Measurements from ENCODE around the gene INTS3.

INTS3 gene

DNA sequence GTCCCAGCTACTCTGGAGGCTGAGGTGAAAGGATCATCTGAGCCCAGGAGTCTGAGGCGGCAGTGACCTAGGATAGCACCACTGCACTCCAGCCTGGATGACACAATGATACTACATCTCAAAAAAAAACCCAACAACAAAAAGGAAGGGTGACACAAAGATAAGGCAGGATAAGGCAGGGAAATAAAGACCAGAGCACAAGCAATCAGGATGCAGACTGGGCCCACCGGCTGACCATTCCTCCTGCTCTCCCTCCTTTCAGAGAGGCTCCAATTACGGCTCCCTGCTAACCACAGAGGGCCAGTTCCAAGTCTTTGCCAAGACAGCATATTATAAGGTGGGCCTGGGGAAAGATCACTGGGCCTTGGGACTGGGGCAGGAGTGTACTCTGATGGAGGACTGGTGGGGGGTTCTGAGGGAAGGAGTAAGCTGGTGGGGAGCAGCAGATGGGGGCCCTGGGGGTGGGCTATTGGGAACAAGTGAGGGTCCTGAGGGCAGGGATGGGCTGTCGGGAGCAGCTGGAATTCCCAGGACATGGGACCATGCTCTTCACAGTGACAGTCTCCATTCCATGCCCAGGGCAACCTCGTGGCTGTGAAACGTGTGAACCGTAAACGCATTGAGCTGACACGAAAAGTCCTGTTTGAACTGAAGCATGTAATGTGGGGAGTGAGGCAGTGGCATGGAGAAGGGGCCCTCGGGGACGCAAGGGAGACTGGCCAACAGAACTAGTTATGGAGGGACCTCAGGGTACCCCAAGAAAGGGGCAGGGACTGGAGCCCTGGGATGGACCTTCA, 42.1 kb upstream of the INTS3 start:
- Histone ChIP-seq H3K27me3 (peaks cover 15% of the 10 kb centered on the region), H3K9me3 (no peaks in the 10 kb centered on the region), H3K9ac (no peak overlapping the region), H4K20me1 (no peaks in the 10 kb centered on the region), H3K36me3 (no peaks in the 10 kb centered on the region), H3K4me3 (no peak overlapping the region), H3K27ac (no peak overlapping the region), H3K4me1 (peaks cover 29% of the 10 kb centered on the region), H3K4me2 (no peak overlapping the region)
- TF ChIP-seq Cebpa-rat (IDR thresholded peaks at IDR 0.05) = no peak

DNA sequence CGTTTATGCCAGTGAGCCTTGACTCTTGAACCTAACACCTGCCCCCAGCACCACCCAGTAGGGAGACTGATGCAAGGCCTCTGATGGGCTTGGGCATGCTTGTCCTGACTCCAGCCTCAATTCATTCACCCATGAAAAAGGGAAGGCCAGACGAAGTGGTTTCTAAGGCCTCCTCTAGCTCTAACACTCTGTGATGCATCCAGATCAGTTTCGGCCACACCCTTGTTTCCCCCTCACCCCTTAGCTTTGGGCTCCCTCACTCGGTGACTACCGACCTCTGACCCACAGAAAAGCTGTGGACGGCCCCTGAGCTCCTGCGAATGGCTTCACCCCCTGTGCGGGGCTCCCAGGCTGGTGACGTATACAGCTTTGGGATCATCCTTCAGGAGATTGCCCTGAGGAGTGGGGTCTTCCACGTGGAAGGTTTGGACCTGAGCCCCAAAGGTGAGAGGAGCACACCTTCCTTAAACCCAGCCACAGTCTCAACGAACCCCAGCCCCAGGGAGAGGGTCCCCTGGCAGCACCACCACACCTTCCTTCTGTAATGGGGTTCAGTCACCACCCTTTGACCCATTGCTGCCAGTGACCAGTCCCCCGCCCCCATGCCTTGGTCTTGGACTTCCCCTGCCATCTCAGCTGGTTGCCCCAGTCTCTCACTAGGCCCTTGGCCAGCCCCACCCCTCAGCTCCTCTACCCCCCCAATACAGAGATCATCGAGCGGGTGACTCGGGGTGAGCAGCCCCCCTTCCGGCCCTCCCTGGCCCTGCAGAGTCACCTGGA, 40.3 kb upstream of the INTS3 start:
- H3K4me3 ChIP-seq = no peak overlapping the region
- H3K27me3 ChIP-seq = no peaks in the 10 kb centered on the region
- no peaks in the 10 kb centered on the region for H3K36me3 ChIP-seq
- no peak for TF ChIP-seq Cebpa-rat (IDR thresholded peaks at IDR 0.05)
- H3K4me2 ChIP-seq = peak overlapping the region; percentile 85
- peaks cover 42% of the 10 kb centered on the region for H3K4me1 ChIP-seq
- no peak overlapping the region for H3K27ac ChIP-seq
- H3K9ac ChIP-seq = no peak overlapping the region
- H3K9me3 ChIP-seq = no peaks in the 10 kb centered on the region
- H4K20me1 ChIP-seq = no peaks in the 10 kb centered on the region

DNA sequence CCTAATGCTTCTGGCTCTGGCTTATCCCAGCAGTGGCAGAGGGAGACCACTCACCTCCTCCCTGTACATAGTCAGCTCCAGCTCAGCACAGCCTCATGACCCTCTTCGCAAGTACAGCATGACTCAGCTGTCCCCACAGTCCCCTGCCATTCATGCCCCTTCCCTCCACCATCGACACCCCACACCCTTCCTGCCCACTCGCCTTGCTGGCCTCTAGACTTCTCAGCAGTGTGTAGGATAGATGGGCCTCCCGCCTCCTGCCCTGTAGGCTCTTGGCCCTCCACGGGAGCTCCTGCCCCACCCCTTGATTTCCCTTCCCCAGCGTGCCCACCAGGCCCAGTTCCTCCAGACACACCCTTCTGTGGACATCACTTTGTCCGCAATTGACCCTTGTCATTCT, 39.6 kb upstream of the INTS3 start:
- no peak overlapping the region for H3K9ac ChIP-seq
- H3K4me3 ChIP-seq = no peak overlapping the region
- H4K20me1 ChIP-seq = no peaks in the 10 kb centered on the region
- peak overlapping the region; percentile 85 for H3K4me2 ChIP-seq
- peaks cover 42% of the 10 kb centered on the region for H3K4me1 ChIP-seq
- TF ChIP-seq Cebpa-rat (IDR thresholded peaks at IDR 0.05) = no peak
- no peak overlapping the region for H3K27ac ChIP-seq
- no peaks in the 10 kb centered on the region for H3K9me3 ChIP-seq
- H3K27me3 ChIP-seq = no peaks in the 10 kb centered on the region
- no peaks in the 10 kb centered on the region for H3K36me3 ChIP-seq

DNA sequence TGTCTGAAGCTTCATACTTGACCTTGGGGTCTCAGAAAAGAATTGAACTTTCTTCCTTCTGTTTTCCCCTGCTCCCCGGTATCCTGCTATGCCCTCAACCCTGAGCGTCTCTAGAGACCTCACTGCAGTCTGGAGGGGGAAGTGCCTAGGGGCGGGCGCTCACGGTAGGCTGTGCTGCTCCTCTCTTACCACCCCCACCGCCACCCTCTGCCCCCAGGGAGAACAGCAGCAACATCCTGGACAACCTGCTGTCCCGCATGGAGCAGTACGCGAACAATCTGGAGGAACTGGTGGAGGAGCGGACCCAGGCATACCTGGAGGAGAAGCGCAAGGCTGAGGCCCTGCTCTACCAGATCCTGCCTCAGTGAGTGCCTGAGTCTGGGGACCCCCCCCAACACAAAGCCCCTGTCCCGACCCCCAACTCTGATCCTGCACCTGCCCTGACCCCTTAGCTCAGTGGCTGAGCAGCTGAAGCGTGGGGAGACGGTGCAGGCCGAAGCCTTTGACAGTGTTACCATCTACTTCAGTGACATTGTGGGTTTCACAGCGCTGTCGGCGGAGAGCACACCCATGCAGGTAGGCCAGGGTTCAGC, 39.0 kb upstream of the INTS3 start:
- peak overlapping the region; percentile 85 for H3K4me2 ChIP-seq
- no peak overlapping the region for H3K9ac ChIP-seq
- no peaks in the 10 kb centered on the region for H3K27me3 ChIP-seq
- H3K4me1 ChIP-seq = peaks cover 42% of the 10 kb centered on the region
- no peak overlapping the region for H3K4me3 ChIP-seq
- no peaks in the 10 kb centered on the region for H4K20me1 ChIP-seq
- no peak for TF ChIP-seq Cebpa-rat (IDR thresholded peaks at IDR 0.05)
- peak overlapping the region; percentile 63 for H3K27ac ChIP-seq
- no peaks in the 10 kb centered on the region for H3K36me3 ChIP-seq
- H3K9me3 ChIP-seq = no peaks in the 10 kb centered on the region

DNA sequence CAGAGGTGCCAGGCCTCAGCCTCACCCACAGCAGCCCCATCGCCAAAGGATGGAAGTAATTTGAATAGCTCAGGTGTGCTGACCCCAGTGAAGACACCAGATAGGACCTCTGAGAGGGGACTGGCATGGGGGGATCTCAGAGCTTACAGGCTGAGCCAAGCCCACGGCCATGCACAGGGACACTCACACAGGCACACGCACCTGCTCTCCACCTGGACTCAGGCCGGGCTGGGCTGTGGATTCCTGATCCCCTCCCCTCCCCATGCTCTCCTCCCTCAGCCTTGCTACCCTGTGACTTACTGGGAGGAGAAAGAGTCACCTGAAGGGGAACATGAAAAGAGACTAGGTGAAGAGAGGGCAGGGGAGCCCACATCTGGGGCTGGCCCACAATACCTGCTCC, 34.4 kb upstream of the INTS3 start:
- Histone ChIP-seq H4K20me1 (no peaks in the 10 kb centered on the region), H3K4me1 (peaks cover 46% of the 10 kb centered on the region), H3K4me2 (no peak overlapping the region), H3K27me3 (no peaks in the 10 kb centered on the region; the same call in 1 of the 2 replicates), H3K27ac (no peak overlapping the region), H3K9ac (no peak overlapping the region), H3K36me3 (no peaks in the 10 kb centered on the region), H3K4me3 (no peak overlapping the region), H3K9me3 (no peaks in the 10 kb centered on the region)
- TF ChIP-seq Cebpa-rat (IDR thresholded peaks at IDR 0.05) = no peak

DNA sequence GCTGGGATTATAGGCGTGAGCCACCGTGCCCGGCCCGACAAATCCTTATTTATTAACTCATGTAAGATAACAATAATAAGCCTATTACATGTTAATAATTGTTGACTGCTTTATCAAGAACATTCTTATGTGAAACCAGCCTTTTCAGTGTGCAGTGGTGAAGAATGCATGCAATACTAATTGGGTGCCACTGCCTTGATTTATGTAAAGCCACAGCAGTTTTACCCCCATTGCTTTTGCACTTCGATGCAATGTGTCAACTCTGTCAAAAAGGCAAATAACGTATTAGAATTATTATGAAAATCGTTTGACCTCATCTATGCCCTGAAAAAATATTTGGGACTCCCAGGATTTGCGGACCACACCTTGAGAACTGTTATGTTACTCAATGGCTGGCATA, 31.1 kb upstream of the INTS3 start:
- Histone ChIP-seq H3K4me1 (peaks cover 17% of the 10 kb centered on the region), H3K27me3 (no peaks in the 10 kb centered on the region; the same call in 1 of the 2 replicates), H3K36me3 (no peaks in the 10 kb centered on the region), H3K27ac (no peak overlapping the region), H3K9me3 (no peaks in the 10 kb centered on the region), H3K4me2 (no peak overlapping the region), H4K20me1 (no peaks in the 10 kb centered on the region), H3K4me3 (no peak overlapping the region), H3K9ac (no peak overlapping the region)
- TF ChIP-seq Cebpa-rat (IDR thresholded peaks at IDR 0.05) = no peak

DNA sequence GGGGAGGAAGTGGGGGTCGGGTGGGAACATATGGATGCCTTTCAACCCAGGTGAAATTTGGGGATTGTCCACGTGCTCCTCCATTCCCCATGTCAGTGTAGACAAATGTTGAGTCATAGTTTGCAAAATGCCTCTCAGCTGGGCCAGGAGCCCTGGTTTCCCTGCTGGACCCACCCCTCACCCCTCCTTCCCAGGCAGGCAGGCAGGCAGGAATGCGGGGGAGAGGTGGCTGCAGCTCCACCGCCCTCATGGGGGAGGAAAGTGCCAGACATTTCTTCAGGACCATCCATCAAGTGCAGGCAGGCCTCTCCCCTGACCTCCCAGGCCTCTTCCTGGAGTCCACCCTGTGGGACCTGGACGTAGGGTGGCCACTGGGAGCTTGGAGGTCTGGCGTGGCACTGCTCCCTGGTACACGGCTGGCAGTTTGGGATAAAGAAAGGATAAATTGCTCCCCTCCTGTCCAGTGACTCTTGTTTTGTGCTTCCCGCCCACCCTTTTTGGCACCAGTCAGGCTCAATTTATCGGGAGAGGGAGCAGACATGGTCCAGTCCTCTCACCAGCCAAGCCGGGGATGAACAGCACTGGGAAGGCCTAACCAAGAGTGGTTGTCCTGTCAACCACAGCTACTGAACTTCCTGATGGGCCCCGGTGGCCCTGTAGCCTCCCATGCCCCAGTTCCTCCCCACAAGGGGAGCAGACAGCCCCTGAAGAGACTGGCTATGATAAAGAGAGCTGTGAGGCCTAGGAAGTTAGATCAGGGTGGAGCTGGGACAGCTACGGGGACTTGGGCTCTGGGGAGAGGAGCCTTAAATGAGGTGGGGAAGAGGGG, 30.4 kb upstream of the INTS3 start:
- H3K36me3 ChIP-seq = no peaks in the 10 kb centered on the region
- no peak overlapping the region for H3K9ac ChIP-seq
- no peak for TF ChIP-seq Cebpa-rat (IDR thresholded peaks at IDR 0.05)
- H3K4me3 ChIP-seq = no peak overlapping the region
- H3K4me2 ChIP-seq = peak overlapping the region; percentile 65
- H4K20me1 ChIP-seq = no peaks in the 10 kb centered on the region
- peaks cover 14% of the 10 kb centered on the region for H3K4me1 ChIP-seq
- H3K27ac ChIP-seq = peak overlapping the region; percentile 50; the same call in 1 of the 2 replicates
- no peaks in the 10 kb centered on the region; the same call in 1 of the 2 replicates for H3K27me3 ChIP-seq
- no peaks in the 10 kb centered on the region for H3K9me3 ChIP-seq

DNA sequence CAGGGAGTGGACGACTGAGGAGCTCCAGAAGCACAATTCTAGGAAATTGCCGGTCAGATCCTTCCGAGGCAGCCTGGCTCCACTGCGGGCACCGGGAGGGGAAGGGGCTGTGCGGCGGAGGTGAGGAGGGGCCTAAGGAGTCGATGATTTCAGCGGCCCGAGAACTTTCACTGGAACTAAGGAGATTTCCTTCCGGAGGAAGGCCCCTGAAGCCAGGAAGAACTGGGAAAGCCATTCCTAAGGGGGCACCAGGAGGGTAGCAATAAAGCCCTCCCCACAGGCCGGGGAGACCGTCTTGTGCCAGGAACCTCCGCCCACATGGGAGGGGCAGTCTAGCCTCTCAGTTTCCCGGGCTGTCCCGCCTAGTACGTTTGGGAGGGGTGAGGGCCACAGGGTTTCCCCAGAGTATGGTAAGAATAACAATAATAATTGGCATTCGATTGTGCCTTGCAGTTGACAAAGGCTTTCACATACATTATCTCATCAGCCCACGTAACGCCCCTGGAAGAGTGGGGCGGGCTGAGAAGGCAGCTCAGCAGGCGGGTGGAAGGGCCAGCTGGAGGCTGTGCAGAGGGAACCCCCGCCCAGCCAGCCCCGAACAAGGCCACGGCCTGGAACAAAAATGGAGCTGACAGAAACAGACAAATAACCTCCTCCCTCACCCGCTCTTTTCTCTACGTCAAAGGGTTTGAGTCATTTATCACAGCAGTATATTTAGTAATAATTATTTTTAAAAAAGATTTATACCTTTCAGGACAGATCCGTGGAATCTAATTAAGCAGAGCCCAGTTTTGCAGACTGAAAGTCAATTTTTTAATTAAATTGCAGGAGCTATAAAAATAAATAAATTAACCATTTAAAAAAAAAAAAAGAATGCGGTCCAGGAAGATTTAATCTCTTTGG, 29.6 kb upstream of the INTS3 start:
- H3K4me1 ChIP-seq = peaks cover 14% of the 10 kb centered on the region
- H3K4me2 ChIP-seq = peak overlapping the region; percentile 65
- no peaks in the 10 kb centered on the region for H4K20me1 ChIP-seq
- H3K27me3 ChIP-seq = no peaks in the 10 kb centered on the region; the same call in 1 of the 2 replicates
- peak overlapping the region; percentile 26; the same call in 1 of the 2 replicates for H3K4me3 ChIP-seq
- H3K27ac ChIP-seq = peak overlapping the region; percentile 50; the same call in 1 of the 2 replicates
- no peak for TF ChIP-seq Cebpa-rat (IDR thresholded peaks at IDR 0.05)
- H3K9ac ChIP-seq = 0 out of 2 replicates have a peak overlapping the region, but pooled peaks have one; percentile 1
- no peaks in the 10 kb centered on the region for H3K36me3 ChIP-seq
- no peaks in the 10 kb centered on the region for H3K9me3 ChIP-seq

All from BLaER1 (cell line).